DND-41 (cell line): ENCODE results near the gene ST8SIA1.

Experiments used
- EZH2 ChIP-seq: IDR thresholded peaks from 3 replicates; pipeline ENCODE4 v1.6.1; 2012; ENCODE audit warnings: borderline replicate concordance, low read depth, mild to moderate bottlenecking, moderate library complexity, low read length, inconsistent platforms; ENCODE audit not compliant: severe bottlenecking
- TF ChIP-seq, protein P1 (sequence below): IDR thresholded peaks from 2 replicates; pipeline ENCODE4 v1.5.1; 2012; ENCODE audit warnings: borderline replicate concordance, low read length, moderate library complexity, mild to moderate bottlenecking; ENCODE audit not compliant: poor library complexity, severe bottlenecking; ENCODE audit errors: extremely low read depth

DNA sequence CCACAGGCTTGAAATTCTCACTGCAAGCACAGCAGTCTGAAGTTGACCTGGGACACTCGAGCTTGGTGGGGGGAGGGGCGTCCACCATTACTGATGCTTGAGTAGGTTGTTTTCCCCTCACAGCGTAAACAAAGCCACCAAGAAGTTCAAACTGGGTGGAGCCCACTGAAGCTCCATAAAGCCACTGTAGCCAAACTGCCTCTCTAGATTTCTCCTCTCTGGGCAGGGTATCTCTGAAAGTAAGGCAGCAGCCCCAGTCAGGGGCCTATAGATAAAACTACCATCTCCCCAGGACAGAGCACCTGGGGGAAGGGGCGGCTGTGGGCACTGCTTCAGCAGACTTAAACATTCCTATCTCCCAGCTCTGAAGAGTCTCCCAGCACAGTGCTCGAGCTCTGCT is 31.7 kb upstream of the ST8SIA1 start:
- TF ChIP-seq, protein P1, sequence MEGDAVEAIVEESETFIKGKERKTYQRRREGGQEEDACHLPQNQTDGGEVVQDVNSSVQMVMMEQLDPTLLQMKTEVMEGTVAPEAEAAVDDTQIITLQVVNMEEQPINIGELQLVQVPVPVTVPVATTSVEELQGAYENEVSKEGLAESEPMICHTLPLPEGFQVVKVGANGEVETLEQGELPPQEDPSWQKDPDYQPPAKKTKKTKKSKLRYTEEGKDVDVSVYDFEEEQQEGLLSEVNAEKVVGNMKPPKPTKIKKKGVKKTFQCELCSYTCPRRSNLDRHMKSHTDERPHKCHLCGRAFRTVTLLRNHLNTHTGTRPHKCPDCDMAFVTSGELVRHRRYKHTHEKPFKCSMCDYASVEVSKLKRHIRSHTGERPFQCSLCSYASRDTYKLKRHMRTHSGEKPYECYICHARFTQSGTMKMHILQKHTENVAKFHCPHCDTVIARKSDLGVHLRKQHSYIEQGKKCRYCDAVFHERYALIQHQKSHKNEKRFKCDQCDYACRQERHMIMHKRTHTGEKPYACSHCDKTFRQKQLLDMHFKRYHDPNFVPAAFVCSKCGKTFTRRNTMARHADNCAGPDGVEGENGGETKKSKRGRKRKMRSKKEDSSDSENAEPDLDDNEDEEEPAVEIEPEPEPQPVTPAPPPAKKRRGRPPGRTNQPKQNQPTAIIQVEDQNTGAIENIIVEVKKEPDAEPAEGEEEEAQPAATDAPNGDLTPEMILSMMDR = no peak
- no peak for TF ChIP-seq EZH2
